ENCODE results near the gene N4BP2.

The N4BP2 gene

GRCh38 chr4:40199999-40200874, 143.6 kb downstream of the N4BP2 start:
- H3K27me3 Mint-ChIP-seq: no peaks in the 10 kb centered on the region
- H3K27ac Mint-ChIP-seq: peak overlapping the region; percentile 98
- H3K36me3 Mint-ChIP-seq: peaks cover 41% of the 10 kb centered on the region
- H3K9me3 Mint-ChIP-seq: no peaks in the 10 kb centered on the region
- H3K4me3 Mint-ChIP-seq: peak overlapping the region; percentile 99
- peaks cover 45% of the 10 kb centered on the region for H3K4me1 Mint-ChIP-seq

- no peaks in the 10 kb centered on the region for H3K9me3 Mint-ChIP-seq
- peak overlapping the region; percentile 99 for H3K4me3 Mint-ChIP-seq
- H3K27ac Mint-ChIP-seq: peak overlapping the region; percentile 98
- peaks cover 45% of the 10 kb centered on the region for H3K4me1 Mint-ChIP-seq
- no peaks in the 10 kb centered on the region for H3K27me3 Mint-ChIP-seq
- peaks cover 42% of the 10 kb centered on the region for H3K36me3 Mint-ChIP-seq
These were observed 144.5 kb downstream of the N4BP2 start for GRCh38 chr4:40200875-40201801.

GRCh38 chr4:40201898-40202297, 145.2 kb downstream of the N4BP2 start:
- H3K27ac Mint-ChIP-seq: peak overlapping the region; percentile 98
- peak overlapping the region; percentile 99 for H3K4me3 Mint-ChIP-seq
- peaks cover 46% of the 10 kb centered on the region for H3K4me1 Mint-ChIP-seq
- H3K27me3 Mint-ChIP-seq: no peaks in the 10 kb centered on the region
- peaks cover 42% of the 10 kb centered on the region for H3K36me3 Mint-ChIP-seq
- no peaks in the 10 kb centered on the region for H3K9me3 Mint-ChIP-seq

GRCh38 chr4:40202474-40202873, 145.8 kb downstream of the N4BP2 start:
- H3K27me3 Mint-ChIP-seq: no peaks in the 10 kb centered on the region
- peak overlapping the region; percentile 99 for H3K4me3 Mint-ChIP-seq
- no peaks in the 10 kb centered on the region for H3K9me3 Mint-ChIP-seq
- peaks cover 42% of the 10 kb centered on the region for H3K36me3 Mint-ChIP-seq
- H3K27ac Mint-ChIP-seq: peak overlapping the region; percentile 98
- H3K4me1 Mint-ChIP-seq: peaks cover 50% of the 10 kb centered on the region

- Mint-ChIP-seq H3K27ac (peak overlapping the region; percentile 95), H3K36me3 (peaks cover 35% of the 10 kb centered on the region), H3K4me3 (peak overlapping the region; percentile 99), H3K9me3 (no peaks in the 10 kb centered on the region), H3K27me3 (no peaks in the 10 kb centered on the region), H3K4me1 (peaks cover 64% of the 10 kb centered on the region)
These were observed 148.0 kb downstream of the N4BP2 start for GRCh38 chr4:40204507-40205258.

- peaks cover 36% of the 10 kb centered on the region for H3K36me3 Mint-ChIP-seq
- peak overlapping the region; percentile 95 for H3K27ac Mint-ChIP-seq
These were observed 148.9 kb downstream of the N4BP2 start for GRCh38 chr4:40205259-40206198.

GRCh38 chr4:40206426-40206825, 149.8 kb downstream of the N4BP2 start:
- H3K9me3 Mint-ChIP-seq: no peaks in the 10 kb centered on the region
- peaks cover 76% of the 10 kb centered on the region for H3K4me1 Mint-ChIP-seq
- H3K27me3 Mint-ChIP-seq: no peaks in the 10 kb centered on the region
- H3K36me3 Mint-ChIP-seq: peaks cover 36% of the 10 kb centered on the region
- peak overlapping the region; percentile 99 for H3K4me3 Mint-ChIP-seq
- peak overlapping the region; percentile 95 for H3K27ac Mint-ChIP-seq

More at GRCh38 chr4:40205259-40206198, 148.9 kb downstream of the N4BP2 start:
- peak overlapping the region; percentile 99 for H3K4me3 Mint-ChIP-seq
- H3K9me3 Mint-ChIP-seq: no peaks in the 10 kb centered on the region
- no peaks in the 10 kb centered on the region for H3K27me3 Mint-ChIP-seq
- H3K4me1 Mint-ChIP-seq: peaks cover 73% of the 10 kb centered on the region
